IMR-90 (cell line): Measurements from ENCODE around the gene STAT6. TPM values are rescaled to one million over a fixed set of nuclear protein-coding genes. Genes with fewer than 3 reads are reported as not detected.

Experiments
- ATAC-seq: fragments of 200-7000 bp; cut with Tn5 transposase; 2 replicates; pipeline ENCODE4 v1.9.1; 2020; ENCODE audit warnings: low read depth, mild to moderate bottlenecking, moderate library complexity
- BruUV-seq: library from RNA; stranded (reverse); fragments of 400-500 nt; replicated peaks from 2 replicates; lab custom pipeline; 2021; lab: Mats Ljungman, UMichigan
- CTCF ChIA-PET: fragments of 300-600 bp; formaldehyde crosslinking; extraction: SDS; loops from one replicate; lab custom pipeline; 2021; ENCODE audit warnings: antibody characterized with exemption; lab: Yijun Ruan, JAX
- POLR2A ChIA-PET: fragments of 300-600 bp; sonication (Branson Sonifier 250); formaldehyde crosslinking; loops from one replicate; lab custom pipeline; 2022; ENCODE audit warnings: antibody characterized with exemption; ENCODE audit not compliant: unreplicated experiment; lab: Charles Lee
- DNase-seq: peaks from one replicate; pipeline ENCODE4 v3.0.0; 2013
- H2AFZ ChIP-seq: replicated peaks from 2 replicates; pipeline ENCODE3; 2013; ENCODE audit warnings: low read length, mild to moderate bottlenecking; ENCODE audit not compliant: poor library complexity
- H2AK5ac ChIP-seq: 2 replicates; pipeline ENCODE4 v1.6.1; 2013; ENCODE audit warnings: low read depth, low read length, inconsistent platforms
- H2AK9ac ChIP-seq: replicated peaks from 2 replicates; pipeline ENCODE3; 2013; ENCODE audit warnings: mild to moderate bottlenecking, low read depth, low read length, moderate library complexity; ENCODE audit not compliant: poor library complexity
- H2BK120ac ChIP-seq: 2 replicates; pipeline ENCODE4 v1.6.1; 2013; ENCODE audit warnings: low read depth, low read length, inconsistent platforms
- H2BK15ac ChIP-seq: 3 replicates; pipeline ENCODE4 v1.6.1; 2013; ENCODE audit warnings: low read depth, low read length, inconsistent platforms
- H2BK20ac ChIP-seq: 2 replicates; pipeline ENCODE4 v1.6.1; 2013; ENCODE audit warnings: low read depth, mild to moderate bottlenecking, inconsistent platforms, low read length, moderate library complexity
- H2BK5ac ChIP-seq: 2 replicates; pipeline ENCODE4 v1.6.1; 2013; ENCODE audit warnings: mild to moderate bottlenecking, low read depth, low read length, inconsistent platforms; ENCODE audit not compliant: poor library complexity, severe bottlenecking
- H3K14ac ChIP-seq: replicated peaks from 2 replicates; pipeline ENCODE4 v1.6.1; 2013; ENCODE audit warnings: low read depth, low read length, inconsistent platforms
- H3K18ac ChIP-seq: 2 replicates; pipeline ENCODE4 v1.6.1; 2013; ENCODE audit warnings: low read depth, low read length, control low read depth
- H3K23ac ChIP-seq: 2 replicates; pipeline ENCODE4 v1.6.1; 2013; ENCODE audit warnings: low read depth, low read length, inconsistent platforms
- H3K27ac ChIP-seq: 2 replicates; pipeline ENCODE4 v1.5.1; 2013; ENCODE audit warnings: mild to moderate bottlenecking, control low read depth, low read length; ENCODE audit not compliant: insufficient read depth
- H3K27me3 ChIP-seq: 2 replicates; pipeline ENCODE4 v1.6.1; 2013; ENCODE audit warnings: low read length; ENCODE audit not compliant: control insufficient read depth, insufficient read depth
- H3K36me3 ChIP-seq: 2 replicates; pipeline ENCODE4 v1.6.1; 2013; ENCODE audit warnings: low read length, mixed read lengths; ENCODE audit not compliant: control insufficient read depth, insufficient read depth
- H3K4ac ChIP-seq: 2 replicates; pipeline ENCODE4 v1.6.1; 2013; ENCODE audit warnings: low read depth, low read length, inconsistent platforms
- H3K4me1 ChIP-seq: 2 replicates; pipeline ENCODE4 v1.6.1; 2013; ENCODE audit warnings: low read length, mixed read lengths; ENCODE audit not compliant: control insufficient read depth, insufficient read depth
- H3K4me2 ChIP-seq: 2 replicates; pipeline ENCODE4 v1.6.1; 2013; ENCODE audit warnings: low read depth, mild to moderate bottlenecking, control low read depth, low read length, moderate library complexity
- H3K4me3 ChIP-seq: 2 replicates; pipeline ENCODE4 v1.5.1; 2013; ENCODE audit warnings: low read depth, mild to moderate bottlenecking, control low read depth, low read length, moderate library complexity; ENCODE audit not compliant: insufficient read depth
- H3K56ac ChIP-seq: 2 replicates; pipeline ENCODE4 v1.6.1; 2013; ENCODE audit warnings: low read length, inconsistent platforms; ENCODE audit not compliant: insufficient read depth; ENCODE audit errors: extremely low read depth
- H3K79me1 ChIP-seq, 2 experiments: 2 replicates each; pipeline ENCODE4 v1.6.1; 2013; ENCODE audit warnings: low read length in 2 of 2, inconsistent platforms in 1 of 2, low read depth in 1 of 2
- H3K9ac ChIP-seq: 2 replicates; pipeline ENCODE4 v1.6.1; 2013; ENCODE audit warnings: low read depth, low read length, control low read depth
- H3K9me1 ChIP-seq: 2 replicates; pipeline ENCODE4 v1.6.1; 2013; ENCODE audit warnings: low read length, inconsistent platforms; ENCODE audit not compliant: insufficient read depth
- H3K9me3 ChIP-seq: 2 replicates; pipeline ENCODE4 v1.6.1; 2013; ENCODE audit warnings: low read length; ENCODE audit not compliant: control insufficient read depth, insufficient read depth
- H4K20me1 ChIP-seq: 2 replicates; pipeline ENCODE4 v1.6.1; 2013; ENCODE audit warnings: low read length, inconsistent platforms; ENCODE audit not compliant: insufficient read depth
- H4K5ac ChIP-seq: 2 replicates; pipeline ENCODE4 v1.6.1; 2013; ENCODE audit warnings: mild to moderate bottlenecking, low read depth, low read length, control low read depth
- H4K8ac ChIP-seq, 2 experiments: 2 replicates each; pipeline ENCODE4 v1.6.1; 2013; ENCODE audit warnings: low read depth in 2 of 2, low read length in 2 of 2, control low read depth in 1 of 2, inconsistent platforms in 1 of 2
- H4K91ac ChIP-seq: 2 replicates; pipeline ENCODE4 v1.6.1; 2013; ENCODE audit warnings: low read depth, low read length, inconsistent platforms; ENCODE audit not compliant: insufficient read depth
- BHLHE40 ChIP-seq: fragments of 150-350 bp; IDR thresholded peaks from 2 replicates; pipeline ENCODE4 v1.6.1; 2016; ENCODE audit warnings: mild to moderate bottlenecking, low read depth, low read length
- CEBPB ChIP-seq: IDR thresholded peaks from 2 replicates; pipeline ENCODE4 v1.6.1; 2012; ENCODE audit warnings: low read depth, low read length, improper control_type of control experiment
- CHD1 ChIP-seq: IDR thresholded peaks from 2 replicates; pipeline ENCODE4 v1.6.1; 2012; ENCODE audit warnings: low read depth, low read length, improper control_type of control experiment
- CTCF ChIP-seq: conservative IDR thresholded peaks from 2 replicates; pipeline ENCODE4 v1.5.1; 2012; ENCODE audit warnings: mild to moderate bottlenecking, low read depth, low read length, improper control_type of control experiment
- ELK1 ChIP-seq: fragments of 150-350 bp; IDR thresholded peaks from 2 replicates; pipeline ENCODE4 v1.6.1; 2016; ENCODE audit warnings: low read depth, mild to moderate bottlenecking, low read length, moderate library complexity, borderline replicate concordance
- FOS ChIP-seq: fragments of 150-350 bp; IDR thresholded peaks from 2 replicates; pipeline ENCODE4 v1.6.1; 2016; ENCODE audit warnings: low read depth, low read length
- MAFK ChIP-seq: IDR thresholded peaks from 2 replicates; pipeline ENCODE4 v1.6.1; 2012; ENCODE audit warnings: low read depth, low read length, improper control_type of control experiment
- MAZ ChIP-seq: IDR thresholded peaks from 2 replicates; pipeline ENCODE4 v1.6.1; 2012; ENCODE audit warnings: low read depth, mild to moderate bottlenecking, low read length, improper control_type of control experiment, moderate library complexity, borderline replicate concordance
- MXI1 ChIP-seq: IDR thresholded peaks from 2 replicates; pipeline ENCODE4 v1.6.1; 2012; ENCODE audit warnings: low read depth, mild to moderate bottlenecking, low read length, moderate library complexity, borderline replicate concordance
- NFE2L2 ChIP-seq: fragments of 150-350 bp; IDR thresholded peaks from 2 replicates; pipeline ENCODE4 v1.6.1; 2016; ENCODE audit warnings: low read depth, mild to moderate bottlenecking, low read length
- POLR2A ChIP-seq: IDR thresholded peaks from 2 replicates; pipeline ENCODE4 v1.6.1; 2012; ENCODE audit warnings: mild to moderate bottlenecking, low read depth, low read length
- RAD21 ChIP-seq: IDR thresholded peaks from 2 replicates; pipeline ENCODE4 v1.6.1; 2012; ENCODE audit warnings: low read length, improper control_type of control experiment
- RCOR1 ChIP-seq: IDR thresholded peaks from 2 replicates; pipeline ENCODE4 v1.6.1; 2012; ENCODE audit warnings: mild to moderate bottlenecking, low read length, improper control_type of control experiment; ENCODE audit not compliant: insufficient replicate concordance
- RFX5 ChIP-seq: IDR thresholded peaks from 2 replicates; pipeline ENCODE4 v1.8.0; 2012; ENCODE audit warnings: low read depth, mild to moderate bottlenecking, low read length, moderate library complexity
- SMC3 ChIP-seq: fragments of 150-350 bp; IDR thresholded peaks from 2 replicates; pipeline ENCODE4 v1.6.1; 2016; ENCODE audit warnings: low read depth, mild to moderate bottlenecking, antibody characterized with exemption, low read length, moderate library complexity
- USF2 ChIP-seq: fragments of 150-350 bp; IDR thresholded peaks from 2 replicates; pipeline ENCODE4 v1.6.1; 2017; ENCODE audit warnings: mild to moderate bottlenecking, antibody characterized with exemption, low read length, low read depth
- WGBS, 2 experiments: methylation state at CpG; one replicate each; pipeline versions ENCODE4 v1.1.5 to v1.1.7; 2013; ENCODE audit warnings: missing lambda C conversion rate in 2 of 2; ENCODE audit not compliant: insufficient read length in 1 of 2; ENCODE audit errors: extremely low coverage in 2 of 2; 5-methylcytosine and 5-hydroxymethylcytosine counted together
- dilution Hi-C: fragments of 300-500 bp; cut with HindIII; formaldehyde crosslinking; loops from one replicate; pipeline ENCODE4 v1.14.3; 2018; ENCODE audit warnings: low sequenced_read_pairs; ENCODE audit not compliant: unreplicated experiment
- in situ Hi-C: fragments of 300-500 bp; cut with MboI; formaldehyde crosslinking; loops from 3 replicates; pipeline ENCODE4 v1.14.3; 2019; ENCODE audit warnings: low sequenced_read_pairs, inconsistent platforms, mixed read lengths
- intact Hi-C: fragments of 100-400 bp; cut with micrococcal nuclease; formaldehyde crosslinking; loops from 2 replicates; pipeline ENCODE4 v1.10.0; 2022
- polyA plus RNA-seq, 3 experiments: library from polyadenylated mRNA; depleted of rRNA; stranded (reverse); fragments of >200 nt; gene quantifications; 2 replicates each; pipeline ENCODE4 v1.2.3, GENCODE V29; 2012; ENCODE audit warnings: low replicate concordance in 1 of 3
- total RNA-seq: library from RNA; depleted of rRNA; stranded (reverse); fragments of >200 nt; gene quantifications from 2 replicates; pipeline ENCODE4 v1.2.3, GENCODE V29; 2012

Gene STAT6
- total and polyA plus RNA-seq, 2 of the 4 experiments (the other 2 are of a cell fraction): 43.4 to 96.9 TPM

GRCh38 chr12:57049890-57050289, 61.3 kb downstream of the STAT6 start, which contains the start of gene MYO1A:
Gene MYO1A (minus strand): TSS chr12:57050129. CDS start chr12:57048323, 1,806 bp downstream.
- no peak within 1 kb of the TSS for H3K4ac ChIP-seq
- no peak within 1 kb of the TSS for H4K91ac ChIP-seq
- no peaks in the 10 kb centered on the region for H3K9me3 ChIP-seq
- intact Hi-C loops: no loop called here
- peaks cover 14% of the 10 kb centered on the region for H3K27me3 ChIP-seq
- no peak within 1 kb of the TSS for H2BK15ac ChIP-seq
- peak; percentile 73 for ATAC-seq
- dilution Hi-C loops: no loop called here
- POLR2A ChIA-PET: no interaction called here
- no peak within 1 kb of the TSS for H3K4me2 ChIP-seq
- BruUV-seq: no TSS peak
- H2AFZ ChIP-seq: no peak within 1 kb of the TSS
- H4K8ac ChIP-seq: no peak within 1 kb of the TSS
- no peak within 1 kb of the TSS for H2BK5ac ChIP-seq
- H2BK120ac ChIP-seq: no peak within 1 kb of the TSS
- 60% methylated on average over 1 of the region's 2 CpGs; no CpG with 5 or more reads in 1 of the 2 experiments for WGBS, 2 experiments
- H3K79me1 ChIP-seq: no peaks in the 10 kb centered on the region
- peaks cover 3% of the 10 kb centered on the region; the same call in 1 of the 2 replicates for H3K4me1 ChIP-seq
- no peak for TF ChIP-seq CHD1
- no peak for TF ChIP-seq RCOR1
- TF ChIP-seq BHLHE40: no peak
- no peak for TF ChIP-seq MAZ
- TF ChIP-seq MAFK: no peak
- TF ChIP-seq CTCF: no peak
- no peak for TF ChIP-seq MXI1
- no peak for TF ChIP-seq POLR2A
- TF ChIP-seq CEBPB: no peak
- TF ChIP-seq USF2: no peak
- TF ChIP-seq FOS: no peak
- TF ChIP-seq NFE2L2: no peak
- TF ChIP-seq SMC3: no peak
- TF ChIP-seq RAD21: no peak
- TF ChIP-seq RFX5: no peak
- TF ChIP-seq ELK1: no peak
- H3K4me3 ChIP-seq: no peak within 1 kb of the TSS
- in situ Hi-C loops: loop anchor here (5.0 kb wide), 1 partner anchor 33 kb away; the partner anchor contains the start of gene TAC3
- no peak within 1 kb of the TSS for H3K14ac ChIP-seq
- H3K9me1 ChIP-seq: no peaks in the 10 kb centered on the region; the same call in 1 of the 2 replicates
- CTCF ChIA-PET: interaction anchor here (1.2 kb wide), 1 partner anchor 20 kb away, joined by 3 read pairs; no protein-coding TSS in a partner anchor
- no peak within 1 kb of the TSS for H3K23ac ChIP-seq
- no peak within 1 kb of the TSS for H3K27ac ChIP-seq
- H3K56ac ChIP-seq: no peak within 1 kb of the TSS
- H4K20me1 ChIP-seq: peaks cover 10% of the 10 kb centered on the region; the same call in 1 of the 2 replicates
- H2AK5ac ChIP-seq: no peak within 1 kb of the TSS
- no peak within 1 kb of the TSS for H2BK20ac ChIP-seq
- no peak within 1 kb of the TSS for H2AK9ac ChIP-seq
- H3K9ac ChIP-seq: no peak within 1 kb of the TSS
- no peak within 1 kb of the TSS for H4K5ac ChIP-seq
- peak; percentile 19 for DNase-seq
- no peak within 1 kb of the TSS for H3K18ac ChIP-seq
- H3K36me3 ChIP-seq: no peaks in the 10 kb centered on the region
